NCI-H2171 treated with DMSO at 0.1 percent for 48 hours (cell line): Measurements from ENCODE around the gene ADAM22.
"Not testable (repeated sequence)": the region's sequence is repeated elsewhere in the genome, so short reads cannot be mapped to it uniquely, and the experiment has no call there.

Experiments used
- DNase-seq: peaks from one replicate; lab custom pipeline; 2025; lab: John Stamatoyannopoulos, UW

Gene ADAM22

DNA sequence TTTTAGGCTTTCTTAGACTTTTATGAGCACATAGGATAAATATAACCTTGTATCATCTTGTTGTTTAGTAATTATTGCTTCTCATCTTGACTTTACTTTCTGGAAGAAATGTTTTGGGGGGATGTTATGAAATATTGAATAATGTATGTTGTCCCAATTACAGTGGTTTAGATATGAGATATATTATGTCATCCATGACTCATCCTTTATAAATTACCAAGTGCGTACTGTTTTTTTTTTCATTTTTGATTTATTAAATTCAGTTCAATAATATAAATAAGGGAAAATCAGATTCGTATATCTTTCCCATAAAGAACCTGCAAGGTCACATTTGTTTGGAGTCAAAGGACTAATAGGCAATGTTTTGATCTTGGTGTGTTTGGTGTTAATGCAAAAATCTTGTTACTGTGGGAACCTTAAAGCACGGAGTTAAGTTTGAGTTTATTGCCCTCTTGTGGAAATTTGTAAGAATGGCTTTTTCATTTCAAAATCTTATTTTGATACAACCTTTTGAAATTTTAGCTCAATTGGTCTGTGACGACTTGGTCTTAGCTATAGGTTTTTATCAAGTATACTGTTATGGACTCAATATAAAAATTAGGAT is 177.2 kb downstream of the ADAM22 start:
- peak; percentile 78 for DNase-seq

DNA sequence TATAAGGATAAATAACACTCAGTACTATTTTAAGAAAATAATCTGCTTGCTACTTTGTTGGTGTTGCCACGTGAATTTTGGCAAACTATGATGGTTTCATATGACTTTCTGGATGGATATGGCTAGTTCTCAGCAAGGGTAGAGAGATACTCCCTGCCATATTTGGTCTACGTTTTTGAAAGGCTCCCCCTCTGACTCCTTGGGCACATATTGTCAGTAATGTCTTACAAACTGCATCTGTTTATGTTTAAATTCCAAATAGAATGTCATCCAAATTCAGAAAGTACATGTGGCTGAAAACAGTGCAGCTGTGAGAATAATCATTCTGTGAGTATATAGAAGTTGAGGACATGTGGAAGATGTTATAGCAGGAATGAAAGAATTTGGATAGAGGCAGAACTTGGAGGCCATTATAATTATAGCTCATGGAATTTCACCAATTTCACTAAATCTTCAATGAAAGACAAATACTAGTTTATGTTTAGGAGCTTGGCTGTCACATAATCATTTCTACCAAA is 178.0 kb downstream of the ADAM22 start:
- DNase-seq, result no peak

GRCh38 chr7:88115258-88115796 is 181.3 kb downstream of the ADAM22 start:
- DNase-seq, result peak; percentile 68

- peak; percentile 34 for DNase-seq
Measured at GRCh38 chr7:88115816-88116215, 181.8 kb downstream of the ADAM22 start.

DNA sequence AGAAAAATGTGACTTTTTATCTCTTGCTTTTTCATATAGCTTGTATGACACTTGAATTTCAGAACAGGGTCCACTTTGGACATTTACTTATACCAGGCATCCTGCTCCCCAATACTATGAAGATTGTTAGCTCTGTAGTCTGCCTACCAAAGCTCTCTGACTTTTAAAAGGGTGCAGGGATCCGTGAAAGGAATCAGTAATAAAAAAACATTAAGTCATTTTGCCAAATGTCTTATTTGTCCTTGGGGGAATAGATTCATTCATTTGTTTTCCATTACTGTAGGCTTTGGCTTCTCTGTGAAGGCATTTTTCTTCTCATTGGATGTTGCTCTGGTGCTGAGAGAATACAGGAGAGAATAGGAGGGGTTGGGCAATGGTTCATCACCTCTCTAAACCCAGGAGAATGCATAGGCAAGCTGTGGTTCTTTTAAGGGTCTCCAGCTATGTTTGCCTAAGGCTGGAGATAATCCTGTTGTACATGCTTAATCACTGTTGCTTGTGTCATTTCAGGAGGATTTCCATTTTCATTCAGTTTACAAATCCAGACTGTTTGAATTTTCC is 182.3 kb downstream of the ADAM22 start:
- peak; percentile 7 for DNase-seq

DNA sequence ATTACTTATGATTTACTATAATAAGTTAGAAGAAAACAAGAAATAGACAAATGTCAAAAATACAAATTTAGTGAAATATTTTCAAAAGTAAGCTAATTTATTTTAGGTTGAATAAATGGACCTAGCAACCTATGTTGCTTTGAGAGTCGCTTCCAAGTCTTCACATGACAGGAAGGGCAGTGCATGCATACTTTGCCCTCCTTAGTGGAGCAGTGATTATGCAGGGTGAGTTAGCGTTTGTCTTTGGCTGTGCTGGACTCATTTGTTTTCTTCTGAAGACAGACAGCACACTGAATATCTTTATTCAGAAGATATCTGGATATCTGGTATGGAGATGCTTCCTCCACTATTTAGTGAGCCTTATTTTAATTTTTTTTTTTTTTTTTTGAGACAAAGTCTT is 183.3 kb downstream of the ADAM22 start:
- no peak for DNase-seq

DNA sequence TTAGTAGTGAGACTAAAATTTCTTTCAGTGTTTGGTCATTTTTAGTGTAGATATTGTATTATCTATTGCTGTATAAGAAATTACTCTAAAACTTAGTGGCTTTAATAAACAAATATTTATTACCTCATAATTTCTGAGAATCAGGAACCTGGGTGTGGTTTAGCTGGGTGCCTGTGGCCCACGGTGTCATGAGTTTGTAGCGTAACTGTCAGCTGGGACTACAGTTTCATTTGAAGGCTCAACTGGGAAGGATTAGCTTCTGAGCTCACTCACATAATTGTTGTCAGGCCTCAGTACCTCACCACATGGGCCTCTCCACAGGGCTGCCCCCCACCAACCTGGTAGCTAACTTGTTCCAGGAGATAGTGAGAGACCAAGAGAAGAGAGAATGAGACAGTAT is 187.3 kb downstream of the ADAM22 start:
- DNase-seq, result no peak

DNA sequence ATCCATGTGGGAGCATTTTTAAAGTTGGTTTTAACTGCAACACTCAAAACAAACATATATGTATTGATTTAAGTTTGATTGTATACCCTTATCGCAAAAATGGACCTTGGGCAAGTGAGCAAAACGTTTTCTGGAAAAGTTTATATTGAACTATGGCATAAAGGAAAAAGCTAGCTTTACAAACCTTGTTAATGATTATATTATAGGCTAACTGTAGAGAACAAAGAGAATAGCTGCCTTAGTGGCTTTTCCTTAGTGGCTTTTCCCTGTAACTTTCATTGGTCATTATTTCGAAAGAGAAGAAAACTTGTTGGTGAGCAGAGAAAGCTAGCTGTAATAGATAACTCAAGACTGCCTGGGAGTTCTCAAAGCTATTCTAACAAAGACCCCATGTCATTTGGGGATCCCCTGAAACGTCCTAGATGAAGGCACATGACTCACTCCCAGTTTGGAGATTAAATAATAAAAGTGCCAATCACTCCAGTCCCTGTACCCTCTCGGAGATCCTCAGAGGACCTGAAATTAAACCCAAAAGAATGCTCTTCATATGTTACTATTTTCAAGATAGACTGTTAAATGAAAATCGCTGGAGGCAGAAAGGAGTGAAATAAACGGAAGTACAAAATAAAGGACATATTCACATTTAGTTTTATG is 193.7 kb downstream of the ADAM22 start:
- no peak for DNase-seq

GRCh38 chr7:88132725-88133124 is 198.7 kb downstream of the ADAM22 start:
- no peak for DNase-seq

DNA sequence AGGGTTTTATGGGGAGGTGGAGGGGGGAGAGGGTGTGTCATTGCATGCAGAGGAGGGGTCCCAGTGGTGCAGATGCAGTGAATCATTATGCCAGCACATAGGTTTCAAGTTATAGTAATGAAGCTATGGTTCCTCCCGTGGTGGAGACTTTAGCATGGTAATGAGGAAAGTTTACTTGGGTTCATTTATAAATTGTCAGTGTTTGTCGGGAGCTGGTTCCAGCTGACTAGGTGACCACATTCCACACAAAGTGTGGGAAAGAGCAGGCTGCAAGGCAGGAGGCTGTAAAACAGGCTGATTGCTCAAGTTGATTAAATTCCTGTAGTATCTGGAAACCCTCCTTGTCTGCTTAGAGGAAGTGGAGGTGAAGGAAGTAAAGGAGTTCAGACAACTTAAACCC is 206.9 kb downstream of the ADAM22 start:
- no peak for DNase-seq

DNA sequence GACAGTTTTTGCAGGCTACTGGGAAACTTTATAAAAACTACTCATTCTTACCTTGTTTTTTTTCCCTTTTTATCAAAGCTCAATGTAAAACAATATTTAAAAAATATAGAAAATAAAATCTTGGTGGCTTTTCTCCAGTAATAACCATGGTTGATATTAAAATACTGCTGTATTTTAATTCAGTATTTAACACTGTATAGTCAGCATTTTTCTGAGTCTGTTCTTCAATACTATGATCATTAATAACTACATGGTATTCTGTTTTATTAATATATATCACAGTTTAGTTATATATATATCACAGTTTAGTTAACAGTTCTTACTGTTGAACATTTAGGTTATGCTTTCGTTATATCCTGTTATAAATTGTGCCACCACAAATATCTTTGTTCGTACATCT is 207.4 kb downstream of the ADAM22 start:
- DNase-seq, result no peak

DNA sequence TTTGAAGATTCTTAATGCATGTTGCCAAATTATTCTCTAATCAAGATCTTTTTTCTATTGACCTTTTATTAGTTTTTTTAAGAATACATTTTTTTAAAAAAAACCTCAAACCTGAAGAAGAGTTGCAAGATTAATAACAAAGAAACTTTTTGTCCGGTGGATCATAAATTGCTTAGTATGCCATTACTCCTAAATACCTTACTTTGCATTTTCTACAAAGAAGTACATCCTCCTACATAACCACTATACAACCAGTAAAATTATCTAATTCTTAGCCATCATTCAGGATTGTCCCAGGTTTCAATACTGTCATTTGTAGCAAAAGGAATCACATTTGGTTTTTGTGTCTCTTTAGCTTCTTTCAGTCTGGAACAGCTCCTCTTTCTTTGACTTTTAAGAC is 207.9 kb downstream of the ADAM22 start:
- no peak for DNase-seq

GRCh38 chr7:88146616-88147015 is 212.6 kb downstream of the ADAM22 start:
- no peak for DNase-seq

DNA sequence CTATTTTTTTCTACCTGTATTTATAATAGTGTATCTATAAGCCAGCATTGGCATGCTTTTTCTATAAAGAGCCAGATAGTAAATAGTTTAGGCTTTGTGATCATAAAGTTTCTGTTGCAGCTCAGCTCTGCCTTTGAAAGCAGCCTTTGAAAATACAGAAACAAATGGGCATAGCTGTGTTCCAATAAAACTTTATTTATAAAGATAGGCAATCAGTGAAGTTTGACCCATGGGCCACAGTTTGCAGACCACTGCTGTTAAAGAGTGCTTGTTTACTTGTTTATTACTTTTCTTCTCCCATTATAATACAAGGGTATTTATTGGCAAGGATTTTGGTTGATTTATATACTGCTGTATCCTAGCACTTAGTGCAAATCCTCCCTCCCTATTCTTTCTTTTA is 213.3 kb downstream of the ADAM22 start:
- no peak for DNase-seq

DNA sequence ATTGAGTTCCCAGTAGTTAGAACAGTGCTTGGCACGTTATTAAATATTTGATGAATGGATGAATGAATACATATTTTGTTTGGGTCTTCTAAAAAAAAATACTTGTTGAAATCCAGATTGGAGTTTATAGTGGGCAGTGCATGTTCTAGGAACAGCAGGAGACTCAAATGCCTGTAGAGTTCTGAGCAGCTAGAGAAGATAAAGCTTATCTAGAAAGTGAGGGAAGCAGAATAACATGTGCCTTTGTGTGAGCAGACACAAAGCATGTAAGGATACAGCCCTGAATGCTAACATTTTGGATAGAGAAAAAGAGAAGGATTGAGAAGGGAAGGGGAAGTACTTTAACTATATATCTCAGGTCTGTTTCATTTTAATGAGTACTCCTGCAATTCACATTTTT is 213.9 kb downstream of the ADAM22 start:
- no peak for DNase-seq

DNA sequence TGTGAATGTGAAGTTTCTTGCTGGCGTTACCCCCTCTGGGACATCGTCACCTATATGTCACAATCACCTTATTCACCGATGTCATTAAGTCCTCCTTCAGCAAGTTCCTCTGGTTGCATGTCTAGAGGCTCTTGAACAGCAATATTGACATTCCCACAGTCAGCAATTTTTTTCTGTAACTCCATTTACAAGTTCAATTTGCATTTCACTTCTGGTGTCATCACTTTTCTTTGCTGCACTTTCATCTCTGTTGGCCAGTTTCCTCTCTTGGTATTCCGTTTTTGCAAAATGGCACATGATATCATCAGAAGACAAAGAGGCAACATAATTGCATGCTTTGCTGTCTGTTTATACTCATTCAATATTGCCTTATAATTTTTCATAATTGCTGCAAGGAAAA is 216.0 kb downstream of the ADAM22 start:
- no peak for DNase-seq

DNA sequence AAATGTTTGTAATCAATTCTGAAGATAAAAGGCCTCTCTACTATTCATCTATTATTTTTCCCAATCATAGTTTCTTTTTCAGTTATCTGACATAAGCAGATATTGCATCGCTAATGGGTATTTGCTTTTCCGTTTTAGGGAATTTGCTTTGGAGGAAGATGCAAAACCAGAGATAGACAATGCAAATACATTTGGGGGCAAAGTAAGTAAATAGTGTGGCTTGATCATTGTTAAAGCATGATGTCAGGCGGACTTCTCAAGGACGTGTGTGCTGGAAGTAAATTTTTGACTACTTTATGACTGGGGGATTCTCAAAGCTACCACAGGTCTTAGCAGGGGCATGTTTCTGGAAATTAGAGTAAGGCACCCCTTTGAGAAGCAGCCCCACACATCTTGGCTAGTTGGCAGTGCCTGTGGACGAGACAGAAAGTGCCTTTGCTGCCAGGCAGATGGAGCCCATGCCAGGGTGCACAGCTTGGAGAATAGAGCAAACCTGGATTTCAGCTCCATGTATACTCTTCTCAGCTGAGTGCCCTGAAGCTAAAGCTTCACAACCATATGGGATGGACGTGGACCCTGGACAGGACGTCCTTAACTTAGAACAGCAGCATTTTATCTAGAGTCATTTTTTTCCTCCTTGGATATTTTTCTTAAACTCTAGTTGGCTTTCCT is 217.2 kb downstream of the ADAM22 start:
- DNase-seq, result no peak

- no peak for DNase-seq
Measured at GRCh38 chr7:88153378-88153777, 219.3 kb downstream of the ADAM22 start.

DNA sequence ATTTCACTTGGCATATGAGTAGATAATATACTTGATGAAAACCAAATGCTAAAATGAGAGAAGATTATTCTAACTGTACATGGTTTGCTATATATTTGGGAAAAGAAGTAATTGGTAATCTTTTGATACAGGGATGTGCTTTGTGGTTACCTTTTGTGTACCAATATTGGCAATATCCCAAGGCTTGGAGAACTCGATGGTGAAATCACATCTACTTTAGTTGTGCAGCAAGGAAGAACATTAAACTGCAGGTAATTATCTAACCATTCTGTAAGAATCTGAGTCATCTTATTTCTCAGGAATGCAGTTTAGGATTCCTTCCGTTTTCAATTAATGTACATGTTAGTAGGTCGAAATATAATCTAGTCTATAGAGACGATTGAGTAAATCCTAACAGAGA is 221.7 kb downstream of the ADAM22 start:
- no peak for DNase-seq

- no peak for DNase-seq
Measured at GRCh38 chr7:88156356-88156755, 222.3 kb downstream of the ADAM22 start.

GRCh38 chr7:88159741-88160140 is 225.7 kb downstream of the ADAM22 start:
- DNase-seq, result not testable (repeated sequence)

- no peak for DNase-seq
Measured at GRCh38 chr7:88165697-88166096, 231.6 kb downstream of the ADAM22 start.

DNA sequence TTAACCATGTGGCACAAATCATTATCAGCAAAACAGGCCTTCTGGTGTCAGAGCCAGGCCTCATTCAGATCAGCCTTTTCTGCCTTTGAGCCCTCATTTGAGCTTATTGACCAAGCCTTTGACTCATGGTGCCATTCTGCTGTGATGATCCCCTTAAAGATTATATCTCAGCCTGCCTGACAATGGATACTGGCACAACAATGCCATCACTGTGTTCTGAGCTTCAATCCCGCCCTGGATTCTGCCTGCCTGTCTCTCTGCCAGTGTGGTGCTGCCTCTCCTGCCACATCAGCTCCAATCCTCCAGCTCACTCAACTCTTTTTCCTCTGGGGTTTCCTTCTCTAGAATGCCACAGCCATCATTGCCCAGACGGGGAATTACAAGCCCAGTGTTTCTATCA is 233.2 kb downstream of the ADAM22 start:
- no peak for DNase-seq
